DMS53 treated with DMSO at 0.1 percent for 48 hours (cell line): ENCODE results near the gene EXT2.
A peak's percentile ranks its signal among the peaks of the same experiment; 100 is the strongest.

Source experiments
- DNase-seq: peaks from one replicate; lab custom pipeline; 2025; ENCODE audit not compliant: unreplicated experiment; lab: John Stamatoyannopoulos, UW

EXT2 gene

GRCh38 chr11:44285756-44286155 is 190.3 kb downstream of the EXT2 start:
- DNase-seq: no peak

DNA sequence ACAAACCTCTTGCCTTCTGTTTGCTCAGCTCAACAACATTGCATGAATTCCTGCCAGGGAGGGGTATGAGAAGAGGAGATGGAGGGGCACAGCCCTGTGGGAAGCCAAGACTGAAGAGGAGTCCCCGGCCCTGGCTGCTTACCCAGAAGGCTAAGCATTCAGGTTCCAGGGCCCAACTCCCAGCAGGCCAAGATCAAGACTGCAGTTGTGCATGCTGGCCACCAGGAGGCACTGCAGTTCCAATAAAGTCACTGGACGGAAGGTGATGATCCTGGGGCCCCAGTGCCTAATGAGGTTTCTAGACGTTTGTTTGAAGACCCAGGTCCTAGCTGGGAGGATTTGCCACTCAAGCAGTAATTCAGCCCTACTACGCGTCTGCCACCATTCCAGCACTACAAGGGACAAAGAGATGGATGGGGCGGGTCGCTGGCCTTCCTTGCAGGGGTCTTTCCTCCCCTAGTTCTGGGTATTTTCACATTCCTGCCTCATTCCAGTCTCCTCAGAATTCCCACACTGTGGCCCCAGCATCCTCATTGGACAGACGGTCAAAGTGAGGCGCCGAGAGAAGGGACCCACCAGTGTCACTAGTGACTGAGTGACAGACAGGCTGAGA is 190.9 kb downstream of the EXT2 start:
- DNase-seq: peak; percentile 29

DNA sequence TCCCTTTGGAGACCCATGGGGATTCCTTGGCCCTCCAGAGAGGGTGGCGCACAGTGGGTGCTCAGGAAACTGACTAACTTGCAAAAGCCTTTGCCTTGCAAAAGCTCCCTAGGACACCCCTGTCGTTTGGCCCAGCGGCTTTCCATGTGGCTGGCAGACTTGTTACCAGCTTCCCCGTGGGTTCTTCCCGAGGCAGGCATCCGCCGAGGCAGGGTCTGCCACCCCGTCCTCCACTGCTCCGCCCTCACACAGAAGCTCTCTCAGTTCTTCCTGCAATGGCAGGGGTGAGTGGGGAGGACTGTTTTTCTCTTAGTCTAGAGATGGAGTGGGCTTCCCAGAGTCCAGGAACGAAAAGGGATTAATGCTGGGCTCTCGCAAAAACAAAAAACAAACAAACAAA is 191.4 kb downstream of the EXT2 start:
- DNase-seq: no peak

DNA sequence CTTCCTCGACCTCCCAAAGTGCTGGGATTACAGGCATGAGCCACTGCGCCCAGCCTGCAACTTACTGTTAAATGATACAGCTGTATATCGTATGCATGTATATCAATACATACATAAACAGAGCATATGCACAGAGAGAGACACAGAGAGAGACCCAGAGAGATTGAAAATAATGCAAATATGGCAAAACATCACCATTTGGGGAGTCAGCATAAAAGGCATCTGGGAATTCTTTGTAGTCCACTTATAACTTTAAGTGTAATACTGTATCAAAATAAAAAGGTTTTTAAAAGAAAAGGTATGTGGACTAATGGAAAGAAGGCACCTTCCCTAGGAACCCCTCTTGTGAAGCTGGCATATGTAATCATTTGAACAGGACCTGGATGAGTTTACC is 192.7 kb downstream of the EXT2 start:
- no peak for DNase-seq

DNA sequence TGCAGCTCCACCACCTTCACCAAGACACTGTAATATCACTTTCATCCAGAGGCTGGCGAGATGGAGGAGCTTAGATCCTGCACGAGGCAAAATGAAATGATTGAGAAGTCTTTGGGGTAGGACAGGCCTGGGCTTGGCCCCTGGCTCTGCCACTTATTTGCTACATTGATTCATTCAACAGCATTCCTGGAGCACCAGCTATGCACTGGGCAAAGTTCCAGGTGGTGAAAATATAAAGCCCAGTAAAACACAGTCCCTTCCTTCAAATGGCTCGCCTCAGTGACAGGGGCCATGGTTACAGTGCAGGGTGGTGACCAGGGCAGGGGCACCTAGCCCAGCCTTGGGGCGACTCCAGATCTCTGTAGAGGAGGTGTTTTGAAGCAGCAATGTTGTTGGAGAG is 194.7 kb downstream of the EXT2 start:
- no peak for DNase-seq
